GM12864 (cell line): ENCODE results near the gene GRID1.

Source experiments
- DNase-seq: peaks from one replicate; pipeline ENCODE4 v3.0.0-alpha.2; 2011; ENCODE audit warnings: low read depth
- H3K4me3 ChIP-seq: 2 replicates; pipeline ENCODE4 v1.5.1; 2011; ENCODE audit warnings: mild to moderate bottlenecking, low read depth, low read length, control low read depth
- TF ChIP-seq, protein P1 (sequence below): IDR thresholded peaks from 2 replicates; pipeline ENCODE4 v1.5.1; 2011; ENCODE audit warnings: low read depth, mild to moderate bottlenecking, moderate library complexity, low read length, control low read depth, inconsistent platforms; ENCODE audit errors: missing control alignments

The GRID1 gene

DNA sequence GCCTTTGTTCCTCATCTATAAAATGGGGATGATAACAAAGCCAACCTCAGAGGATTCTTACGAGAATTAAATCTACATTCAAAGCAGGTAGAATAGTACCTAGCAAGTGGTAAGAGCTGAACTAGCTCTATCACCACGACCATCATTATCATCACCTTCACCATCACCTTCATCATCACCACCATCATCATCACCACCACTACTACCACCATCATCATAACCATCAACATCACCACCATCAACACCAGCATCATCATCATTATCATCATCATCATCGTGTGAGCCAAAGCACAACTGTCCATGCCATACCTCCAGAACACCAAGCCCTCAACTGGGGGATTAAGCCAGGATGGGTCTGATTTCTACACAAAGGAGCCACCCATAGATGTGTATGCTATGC is 206.8 kb downstream of the GRID1 start:
- TF ChIP-seq, protein P1, sequence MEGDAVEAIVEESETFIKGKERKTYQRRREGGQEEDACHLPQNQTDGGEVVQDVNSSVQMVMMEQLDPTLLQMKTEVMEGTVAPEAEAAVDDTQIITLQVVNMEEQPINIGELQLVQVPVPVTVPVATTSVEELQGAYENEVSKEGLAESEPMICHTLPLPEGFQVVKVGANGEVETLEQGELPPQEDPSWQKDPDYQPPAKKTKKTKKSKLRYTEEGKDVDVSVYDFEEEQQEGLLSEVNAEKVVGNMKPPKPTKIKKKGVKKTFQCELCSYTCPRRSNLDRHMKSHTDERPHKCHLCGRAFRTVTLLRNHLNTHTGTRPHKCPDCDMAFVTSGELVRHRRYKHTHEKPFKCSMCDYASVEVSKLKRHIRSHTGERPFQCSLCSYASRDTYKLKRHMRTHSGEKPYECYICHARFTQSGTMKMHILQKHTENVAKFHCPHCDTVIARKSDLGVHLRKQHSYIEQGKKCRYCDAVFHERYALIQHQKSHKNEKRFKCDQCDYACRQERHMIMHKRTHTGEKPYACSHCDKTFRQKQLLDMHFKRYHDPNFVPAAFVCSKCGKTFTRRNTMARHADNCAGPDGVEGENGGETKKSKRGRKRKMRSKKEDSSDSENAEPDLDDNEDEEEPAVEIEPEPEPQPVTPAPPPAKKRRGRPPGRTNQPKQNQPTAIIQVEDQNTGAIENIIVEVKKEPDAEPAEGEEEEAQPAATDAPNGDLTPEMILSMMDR, result no peak
- no peak overlapping the region for H3K4me3 ChIP-seq
- DNase-seq, result no peak

DNA sequence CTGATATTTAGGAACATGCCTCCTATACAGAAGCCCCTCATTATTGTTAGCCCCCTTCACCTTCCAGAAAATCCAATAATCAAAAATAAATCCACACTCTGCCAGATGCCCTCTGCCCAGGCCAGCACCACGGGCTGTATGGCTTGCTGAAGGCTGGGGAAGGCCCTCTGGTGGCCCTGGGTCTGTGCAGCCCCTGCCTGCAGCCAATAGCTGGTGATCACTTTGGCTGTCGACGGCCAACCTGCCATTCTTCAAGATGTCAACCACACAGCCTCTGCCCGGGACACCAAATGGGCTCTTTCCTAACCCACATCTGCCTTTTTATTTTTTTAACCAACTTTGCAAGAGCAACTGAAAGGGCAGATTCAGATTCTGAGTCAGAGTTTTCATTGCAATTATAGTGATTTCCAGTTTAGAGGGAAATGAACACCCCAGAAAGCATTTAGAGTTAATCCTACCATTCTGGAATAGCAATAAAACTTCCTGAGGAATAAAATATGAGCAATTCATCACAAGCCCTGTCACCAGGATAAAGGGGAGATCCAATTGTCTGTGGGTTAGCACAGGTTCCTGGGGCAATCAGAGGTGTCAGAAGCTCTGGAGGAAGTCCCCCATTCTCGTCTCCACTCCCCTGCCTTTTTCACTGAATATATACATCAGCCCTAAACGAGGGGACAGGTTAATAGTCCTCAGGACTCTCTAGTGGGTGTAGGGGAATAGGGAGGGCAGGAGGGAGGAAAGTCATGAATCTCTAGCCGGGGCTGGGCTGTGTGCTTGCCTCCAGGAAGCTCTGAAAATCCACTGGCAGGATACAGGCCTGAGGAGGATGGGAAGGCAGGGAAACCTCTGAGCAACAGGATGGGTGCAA is 211.3 kb downstream of the GRID1 start:
- TF ChIP-seq, protein P1, result no peak
- no peak for DNase-seq
- no peak overlapping the region for H3K4me3 ChIP-seq

DNA sequence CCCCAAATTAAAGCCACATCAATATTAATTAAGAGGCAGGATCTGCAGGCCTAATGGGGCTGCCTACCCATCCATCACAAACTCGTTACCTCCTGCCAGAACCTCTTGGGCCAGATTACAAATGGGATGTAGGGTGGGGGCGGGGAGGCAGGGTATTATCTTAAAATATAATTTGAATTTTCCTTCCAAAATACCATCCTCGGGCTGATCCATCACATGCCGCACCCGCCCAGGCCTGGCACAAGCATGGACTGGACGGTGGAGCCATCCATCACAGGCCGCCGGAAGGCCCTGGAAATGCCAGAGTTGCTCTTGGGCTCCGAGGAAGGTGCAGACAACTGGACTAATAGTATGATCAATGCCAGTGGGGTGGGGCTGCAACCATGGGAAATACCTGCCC is 212.8 kb downstream of the GRID1 start:
- no peak for DNase-seq
- H3K4me3 ChIP-seq, result no peak overlapping the region
- TF ChIP-seq, protein P1, result no peak

DNA sequence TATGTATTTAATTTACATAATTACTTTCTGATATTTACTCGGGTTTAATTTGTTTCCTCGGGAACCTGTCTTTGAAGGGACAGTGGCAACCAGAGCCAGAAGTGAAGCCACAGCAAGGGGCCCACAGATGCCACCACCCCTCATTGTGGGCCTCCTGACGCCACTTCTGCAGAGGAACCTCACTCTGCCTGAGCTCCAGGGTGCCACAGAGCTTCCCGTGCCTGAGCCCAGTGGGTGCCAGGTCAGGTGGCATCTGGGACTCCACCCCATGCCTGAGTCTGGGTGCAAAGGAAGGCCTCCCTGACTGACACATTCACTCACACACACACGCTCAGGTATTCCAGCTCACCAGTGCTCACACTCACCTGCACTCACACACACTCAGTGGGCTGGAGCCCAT is 213.7 kb downstream of the GRID1 start:
- DNase-seq, result no peak
- no peak overlapping the region for H3K4me3 ChIP-seq
- TF ChIP-seq, protein P1, result no peak

DNA sequence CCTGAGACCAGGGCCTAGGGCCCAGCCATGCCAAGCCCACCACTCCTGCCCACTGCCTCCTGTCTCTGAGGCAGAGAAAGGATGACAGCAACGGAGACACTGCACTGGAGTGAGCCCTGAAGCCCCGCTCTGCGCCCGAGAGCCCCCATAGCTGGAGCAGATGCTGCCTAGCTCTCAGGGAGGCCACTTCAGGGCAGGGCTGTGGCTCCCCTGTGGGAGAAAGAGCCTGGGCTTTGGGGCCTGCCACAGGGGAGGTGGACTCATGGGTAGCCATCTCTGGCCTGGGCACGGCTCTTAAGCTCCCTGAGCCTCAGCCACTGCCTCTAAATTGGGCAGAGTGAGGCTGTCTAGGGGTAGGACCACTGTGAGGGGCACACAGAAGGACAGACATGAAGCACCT is 214.2 kb downstream of the GRID1 start:
- H3K4me3 ChIP-seq, result no peak overlapping the region
- TF ChIP-seq, protein P1, result no peak
- DNase-seq, result no peak

DNA sequence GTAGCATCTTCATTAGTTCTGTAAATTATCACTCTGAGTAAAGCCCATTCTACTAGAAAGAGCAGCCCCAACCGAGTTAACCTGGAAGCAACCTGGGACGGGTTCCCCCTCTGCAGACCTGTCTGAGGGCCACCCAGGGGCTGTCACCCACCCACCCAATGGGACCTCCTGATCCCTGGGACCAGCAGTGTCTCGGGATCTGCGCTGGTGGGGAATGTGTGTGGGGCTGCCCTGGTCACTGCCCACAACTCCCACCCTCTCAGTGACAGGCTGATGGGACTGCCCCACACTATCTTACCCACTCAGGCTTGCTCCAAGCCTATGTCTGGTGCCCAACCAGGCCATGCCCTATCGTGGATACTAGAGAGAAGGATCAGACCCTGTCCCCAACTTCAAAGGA is 215.0 kb downstream of the GRID1 start:
- TF ChIP-seq, protein P1, result no peak
- DNase-seq, result no peak

DNA sequence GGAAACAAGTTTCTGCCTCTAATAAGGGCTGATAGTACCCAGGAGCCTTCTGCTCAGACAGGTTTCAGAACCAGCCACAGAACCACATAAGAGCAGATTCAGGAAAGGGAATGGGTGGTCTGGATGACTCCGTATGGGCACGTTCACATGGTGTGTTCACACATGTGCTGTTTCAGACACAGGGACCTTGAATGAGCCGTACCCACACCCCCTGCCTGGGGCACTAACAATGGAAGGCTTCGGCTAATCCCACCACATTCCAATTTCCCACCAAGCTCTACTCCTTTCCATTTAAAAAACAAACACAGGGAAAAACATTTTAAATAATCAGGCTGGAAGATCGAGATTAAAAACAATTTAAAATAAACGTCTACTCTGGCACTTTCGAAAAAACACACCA is 217.3 kb downstream of the GRID1 start:
- H3K4me3 ChIP-seq, result no peak overlapping the region
- TF ChIP-seq, protein P1, result no peak
- no peak for DNase-seq

More for the DNA sequence above, 215.0 kb downstream of the GRID1 start:
- H3K4me3 ChIP-seq, result no peak overlapping the region
